ENCODE data around the gene MGAT4A.
"Not testable (repeated sequence)": the region's sequence is repeated elsewhere in the genome, so short reads cannot be mapped to it uniquely, and the experiment has no call there.

MGAT4A gene

DNA sequence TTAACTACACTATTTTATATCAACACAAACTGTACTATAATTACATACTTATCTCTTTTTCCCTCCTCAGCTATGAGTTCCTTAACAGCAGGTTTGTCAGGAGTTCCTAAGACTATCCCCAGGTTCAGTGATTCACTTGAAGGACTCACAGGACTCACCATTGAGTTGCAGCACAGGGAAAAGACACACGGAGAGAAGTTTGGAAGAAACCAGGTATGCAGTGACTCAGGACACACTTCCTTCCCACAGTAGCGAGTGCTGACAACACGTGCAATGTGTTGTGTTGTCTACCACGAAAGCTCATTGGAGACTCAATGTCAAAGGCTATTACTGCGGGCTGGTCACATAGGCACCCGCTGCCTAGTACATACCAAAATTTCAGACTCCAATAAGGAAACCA, 32.0 kb downstream of the MGAT4A start:
- DNase-seq, result no peak

DNA sequence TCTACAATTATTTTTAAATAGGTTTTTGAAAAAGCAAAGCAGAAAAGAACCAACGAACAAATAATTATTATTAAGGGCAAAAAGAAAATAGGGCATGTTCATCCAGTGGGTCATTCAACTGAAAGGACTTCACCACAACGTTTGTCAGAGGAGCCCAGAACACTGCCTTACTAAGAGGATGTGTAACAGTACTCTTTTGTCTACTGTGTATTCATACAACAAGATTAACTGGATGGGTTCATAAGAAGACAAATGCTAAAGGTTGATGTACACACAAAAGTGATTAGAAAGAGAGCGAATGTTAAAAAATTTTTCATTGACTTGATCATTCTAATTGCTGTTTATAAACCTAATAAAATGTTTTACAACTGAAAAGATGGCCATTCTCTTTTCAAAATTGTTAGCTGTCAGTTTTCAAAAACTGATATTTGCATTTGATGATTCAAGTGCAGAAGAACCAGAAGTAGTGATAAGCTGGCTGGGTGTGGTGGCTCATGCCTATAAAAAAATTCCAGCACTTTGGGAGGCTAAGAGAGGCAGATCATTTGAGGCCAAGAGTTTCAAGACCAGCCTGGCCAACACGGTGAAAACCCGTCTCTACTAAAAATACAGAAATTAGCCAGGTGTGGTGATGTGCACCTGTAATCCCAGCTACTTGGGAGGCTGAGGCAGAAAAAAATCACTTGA, 33.1 kb downstream of the MGAT4A start:
- DNase-seq, result no peak

DNA sequence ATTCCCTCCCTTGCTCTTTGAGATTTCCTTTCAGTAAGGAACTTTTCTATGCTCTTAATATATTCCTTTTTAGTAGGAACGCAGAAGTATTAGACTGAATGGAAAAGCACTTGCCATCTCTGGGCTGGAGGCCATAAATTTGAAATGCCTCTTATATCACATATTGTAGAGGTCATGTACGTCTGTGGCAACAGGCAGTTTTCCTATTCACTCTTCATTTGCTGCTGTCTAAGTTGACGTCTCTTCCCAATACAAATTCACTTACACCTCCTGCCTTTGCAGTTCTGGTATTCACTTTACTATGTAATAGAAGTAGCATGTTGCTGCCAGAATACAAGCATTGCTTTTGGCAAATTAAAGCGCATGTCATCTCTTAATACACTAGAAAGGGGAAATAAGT, 34.7 kb downstream of the MGAT4A start:
- DNase-seq, result no peak

DNA sequence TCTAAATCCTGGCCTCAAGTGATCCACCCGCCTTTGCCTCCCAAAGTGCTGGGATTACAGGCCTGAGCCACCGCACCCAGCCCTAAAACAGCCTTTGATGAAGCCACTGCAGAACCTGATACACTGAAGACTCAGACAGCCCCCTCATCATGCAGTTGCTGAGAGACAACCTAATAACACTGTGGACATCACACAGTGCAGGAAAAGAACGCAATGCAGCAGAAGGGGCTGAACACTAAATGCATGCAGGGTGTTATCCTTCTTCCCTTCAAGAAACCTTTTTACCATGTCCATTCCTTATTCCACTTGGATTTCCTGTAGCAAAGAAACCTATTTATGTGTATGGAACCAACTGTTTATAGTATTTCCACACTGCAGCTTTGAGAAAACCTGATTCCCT, 35.7 kb downstream of the MGAT4A start:
- no peak for DNase-seq

DNA sequence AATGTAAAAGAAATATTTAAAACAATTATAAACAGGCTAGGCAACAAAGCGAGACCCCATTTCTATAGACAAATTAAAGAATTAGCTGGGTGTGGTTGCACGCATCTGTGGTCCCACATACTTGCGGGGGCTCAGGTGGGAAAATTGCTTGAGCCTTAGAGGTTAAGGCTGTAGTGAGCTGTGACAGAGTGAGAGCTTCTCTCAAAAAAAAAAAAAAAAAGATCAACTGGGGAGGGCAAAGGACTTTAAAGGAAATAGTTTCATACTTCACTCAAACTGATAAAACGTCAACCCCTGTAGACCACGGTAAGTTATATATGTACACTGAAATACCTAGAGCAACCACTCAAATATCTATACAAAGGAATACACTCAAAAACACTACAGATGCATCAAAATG, 37.5 kb downstream of the MGAT4A start:
- DNase-seq, result no peak

DNA sequence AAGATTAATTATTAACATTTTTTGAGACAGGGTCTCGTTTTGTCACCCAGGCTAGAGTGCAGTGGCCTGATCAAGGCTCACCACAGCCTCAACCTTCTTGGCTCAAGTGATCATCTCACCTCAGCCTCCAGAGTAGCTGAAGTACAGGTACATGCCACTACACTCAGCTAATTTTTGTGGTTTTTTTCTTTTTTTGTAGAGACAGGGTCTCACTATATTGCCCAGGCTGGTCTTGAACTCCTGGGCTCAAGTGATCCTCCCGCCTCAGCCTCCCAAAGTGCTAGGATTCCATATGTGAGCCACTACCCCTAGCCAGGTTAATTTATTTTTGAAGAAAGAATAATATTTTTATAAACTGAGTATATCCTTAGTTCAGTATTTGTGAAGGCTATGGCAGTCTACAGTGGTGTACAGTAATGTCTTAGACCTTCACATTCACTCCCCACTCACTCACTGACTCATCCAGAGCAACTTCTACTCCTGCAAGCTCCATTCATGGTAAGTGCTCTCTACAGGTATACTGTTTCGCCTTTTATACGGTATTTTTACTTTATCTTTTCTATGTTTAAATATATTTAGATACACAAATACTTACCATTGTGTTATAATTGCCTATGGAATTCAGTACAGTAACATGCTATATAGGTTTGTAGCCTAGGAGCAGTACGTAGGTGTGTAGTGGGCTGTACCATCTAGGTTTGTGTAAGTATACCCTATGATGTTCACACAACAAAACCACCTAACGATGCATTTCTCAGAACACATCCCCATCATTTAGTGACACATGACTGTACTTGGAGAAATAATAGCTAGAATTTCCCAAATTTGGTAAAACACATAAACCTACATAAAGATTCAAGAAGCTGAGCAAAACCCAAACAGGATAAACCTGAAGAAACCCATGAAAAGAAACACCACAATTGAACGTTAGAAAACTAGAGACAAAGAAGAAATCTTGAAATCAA, 38.6 kb downstream of the MGAT4A start:
- DNase-seq, result no peak

DNA sequence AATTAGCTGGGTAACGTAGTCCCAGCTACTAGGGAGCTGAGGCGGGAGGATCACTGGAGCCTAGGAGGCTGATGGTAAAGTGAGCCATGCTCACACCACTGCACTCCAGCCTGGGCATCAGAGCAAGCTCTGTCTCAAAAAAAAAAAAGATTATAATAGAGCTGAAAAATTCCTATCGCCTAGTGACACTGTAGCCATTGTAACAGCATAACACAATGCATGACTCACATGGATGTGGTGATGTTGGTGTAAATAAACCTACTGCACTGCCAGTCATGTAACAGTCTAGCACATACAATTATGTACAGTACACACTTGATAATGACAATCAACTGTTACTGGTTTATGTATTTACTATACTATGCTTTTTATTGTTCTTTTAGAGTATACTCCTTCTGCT, 39.6 kb downstream of the MGAT4A start:
- no peak for DNase-seq

DNA sequence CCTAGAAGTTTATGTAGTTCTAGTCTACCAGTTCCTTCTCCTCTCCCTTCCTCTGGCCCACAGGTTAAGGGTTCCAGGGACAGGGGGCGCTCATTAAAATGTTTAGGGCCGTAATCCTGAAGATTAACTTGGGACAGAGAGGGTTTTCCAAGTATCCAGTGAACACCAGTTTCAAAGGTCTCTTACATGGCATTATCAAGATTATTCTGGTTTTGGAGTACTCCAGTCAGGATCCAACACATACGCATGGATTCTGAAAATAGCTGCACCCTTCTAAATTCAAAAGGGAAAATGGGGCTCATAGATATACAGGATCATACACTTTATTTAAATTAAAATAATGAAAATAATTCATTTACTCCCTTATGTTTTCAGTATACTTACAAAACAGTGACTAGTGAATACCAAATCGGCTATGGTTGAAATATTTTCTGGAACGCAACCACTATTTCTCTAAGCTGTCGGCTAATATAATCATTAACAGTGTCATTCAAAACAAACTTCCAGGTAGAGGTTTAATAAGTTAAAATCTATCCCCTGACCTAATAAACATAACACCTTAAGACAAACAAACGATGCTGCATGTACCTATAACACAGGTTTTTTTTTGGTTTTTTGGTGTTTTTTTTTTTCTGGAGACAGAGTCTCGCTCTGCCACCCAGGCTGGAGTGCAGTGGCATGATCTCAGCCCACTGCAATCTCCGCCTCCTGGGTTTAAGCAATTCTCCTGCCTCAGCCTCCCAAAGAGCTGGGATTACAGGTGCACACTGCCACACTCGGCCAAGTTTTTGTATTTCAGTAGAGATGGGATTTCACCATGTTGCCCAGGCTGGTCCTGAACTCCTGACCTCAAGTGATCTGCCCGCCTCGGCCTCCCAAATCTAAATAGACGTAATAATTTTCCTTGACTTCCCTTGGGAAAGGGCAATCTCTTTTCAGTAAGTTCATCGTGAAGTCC, 44.7 kb downstream of the MGAT4A start:
- DNase-seq, result no peak

DNA sequence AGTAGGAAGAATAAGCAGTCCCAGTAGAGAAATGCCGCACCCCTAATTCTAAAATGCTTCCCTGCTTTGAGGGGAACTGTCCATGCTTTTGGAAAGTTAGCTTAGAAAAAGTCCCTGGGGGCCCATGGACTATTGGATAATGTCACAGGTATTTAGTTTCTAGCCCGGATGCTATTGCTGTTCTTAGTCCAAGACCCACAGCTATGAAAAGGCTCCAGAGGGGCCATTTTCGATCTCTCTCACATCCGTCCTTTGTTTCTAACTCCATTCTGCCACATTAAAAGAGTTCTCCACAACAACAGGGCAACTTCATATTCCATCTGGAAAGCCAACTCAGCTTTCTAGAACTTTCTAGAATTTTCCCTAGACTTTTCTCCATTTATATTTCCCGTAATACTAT, 47.2 kb downstream of the MGAT4A start:
- DNase-seq, result no peak

DNA sequence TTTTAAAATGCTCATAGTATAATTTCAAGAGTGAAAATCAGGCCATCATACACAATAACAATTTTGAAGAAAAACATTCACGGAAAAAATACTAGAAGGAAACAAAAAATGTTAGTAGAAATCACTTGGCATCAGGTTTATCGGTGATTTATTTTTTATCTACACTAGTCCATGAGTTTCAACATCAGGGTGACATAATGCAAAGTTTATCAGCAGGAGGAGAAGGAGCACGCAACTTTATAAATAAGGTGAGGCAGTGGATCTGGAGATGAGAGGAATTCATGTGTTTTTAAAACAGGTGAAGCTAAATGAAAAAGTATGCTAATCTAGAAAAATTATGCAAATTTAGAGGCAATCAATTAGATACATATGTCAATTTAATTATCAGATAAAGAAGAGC, 54.2 kb downstream of the MGAT4A start:
- no peak for DNase-seq

DNA sequence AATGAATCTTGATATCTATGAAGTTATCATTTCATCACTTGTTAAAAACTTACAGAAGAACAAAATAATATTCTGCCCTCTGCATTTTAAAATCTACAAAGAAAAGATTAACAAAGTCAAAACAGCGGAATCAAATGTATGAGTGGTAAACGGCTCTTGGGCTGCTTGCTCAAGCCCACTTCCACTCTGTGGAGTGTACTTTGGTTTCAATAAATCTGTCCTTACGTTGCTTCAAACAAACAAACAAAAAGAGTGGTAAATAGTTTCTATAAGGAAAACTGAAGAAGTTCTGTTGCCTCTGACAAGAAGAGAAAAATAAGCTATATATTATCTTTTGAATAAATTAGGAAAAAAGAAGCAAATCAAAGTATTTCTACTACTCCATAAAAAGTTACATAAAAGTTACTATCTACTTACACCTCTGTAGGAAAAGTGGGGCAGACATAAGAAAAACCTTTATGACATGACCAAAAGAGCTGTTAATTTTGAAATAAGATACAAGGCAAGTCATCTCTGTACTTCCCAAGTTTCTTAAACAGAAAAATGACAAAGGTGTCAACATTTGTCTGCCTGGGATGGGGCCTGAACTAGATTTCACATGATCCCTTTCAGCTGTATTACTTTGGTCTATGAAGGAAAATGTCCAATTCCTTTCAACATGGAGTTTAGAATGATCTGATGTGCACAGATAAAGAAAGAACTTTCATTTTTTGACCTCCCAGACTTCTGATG, 56.5 kb downstream of the MGAT4A start:
- no peak for DNase-seq

DNA sequence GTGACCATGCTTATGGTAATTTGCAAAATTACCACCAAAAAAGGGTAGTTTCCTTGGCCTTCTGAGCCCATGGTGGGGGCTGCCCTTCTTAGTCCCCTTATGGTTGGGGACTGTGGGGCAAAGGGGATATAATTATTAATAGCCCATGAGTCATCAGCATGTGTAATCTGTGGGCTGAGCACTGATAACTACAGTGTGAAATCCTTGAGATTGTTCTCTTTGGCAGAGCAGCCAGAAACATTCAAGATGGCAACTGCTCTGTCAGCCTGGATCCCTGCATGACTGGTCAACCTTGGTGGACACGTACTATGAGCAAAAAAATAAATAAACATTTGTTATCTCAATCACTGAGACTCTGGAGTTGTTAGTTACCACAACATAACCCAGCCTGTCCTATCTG, 61.3 kb downstream of the MGAT4A start:
- DNase-seq, result no peak

DNA sequence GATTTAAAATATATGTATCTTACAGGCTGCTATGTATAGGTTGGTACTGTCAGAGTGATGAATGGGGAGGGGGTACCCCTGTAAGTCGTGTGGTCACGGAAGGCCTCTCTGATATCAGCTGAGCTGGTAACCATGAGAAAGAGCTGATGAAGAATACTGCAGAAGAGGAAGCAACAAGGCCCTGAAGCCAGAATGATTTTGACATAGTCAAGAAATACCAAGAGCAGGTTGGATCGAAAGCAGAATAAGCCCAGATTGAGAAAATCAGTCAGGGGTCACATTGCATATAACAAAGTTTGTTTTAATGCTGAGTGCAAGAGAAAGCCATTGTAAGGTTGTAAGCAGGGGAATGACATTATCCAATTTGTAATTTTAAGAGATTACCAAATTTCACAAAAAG, 65.3 kb downstream of the MGAT4A start:
- DNase-seq, result no peak

DNA sequence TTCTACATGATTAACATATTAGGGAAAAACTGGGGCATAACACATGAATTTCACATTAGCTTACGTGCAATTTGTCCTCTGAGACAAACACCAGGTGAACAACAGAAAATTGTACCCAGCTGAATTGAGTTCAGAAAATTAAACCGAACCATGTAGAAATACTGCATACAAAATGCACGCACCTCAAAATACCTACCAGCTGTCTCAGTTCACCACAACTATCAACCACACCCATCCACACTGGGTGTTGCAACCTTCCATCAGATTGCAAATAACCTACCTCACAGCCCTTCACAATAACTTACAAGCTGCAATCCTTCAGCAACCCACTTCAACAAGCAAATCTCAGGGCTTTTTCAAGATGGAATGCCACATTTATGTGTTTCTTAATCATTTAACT, 66.6 kb downstream of the MGAT4A start:
- DNase-seq, result no peak

DNA sequence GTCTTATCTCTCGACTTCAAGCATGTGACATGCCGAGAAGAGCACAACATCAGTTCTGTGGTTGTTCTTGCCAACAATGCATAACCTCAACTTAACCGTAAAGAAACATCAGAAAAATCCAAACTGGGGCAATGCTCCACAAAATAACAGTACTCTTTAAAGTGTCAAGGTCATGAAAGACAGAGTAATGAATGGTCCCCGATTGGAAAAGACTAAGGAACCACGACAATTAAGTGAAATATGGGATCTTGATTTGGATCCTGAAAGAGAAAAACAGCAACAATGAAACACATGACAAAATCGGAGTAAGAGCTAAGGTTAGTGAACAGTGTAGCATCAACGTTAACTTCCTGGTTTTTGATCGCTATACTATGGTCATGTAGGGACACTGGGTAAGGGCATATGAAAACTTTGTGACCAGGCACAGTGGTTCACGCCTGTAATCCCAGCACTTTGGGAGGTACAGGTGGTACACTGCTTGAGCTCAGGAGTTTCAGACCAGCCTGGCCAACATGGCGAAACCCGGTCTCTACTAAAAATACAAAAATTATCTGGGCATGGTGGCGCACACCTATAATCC, 67.3 kb downstream of the MGAT4A start:
- DNase-seq, result no peak

DNA sequence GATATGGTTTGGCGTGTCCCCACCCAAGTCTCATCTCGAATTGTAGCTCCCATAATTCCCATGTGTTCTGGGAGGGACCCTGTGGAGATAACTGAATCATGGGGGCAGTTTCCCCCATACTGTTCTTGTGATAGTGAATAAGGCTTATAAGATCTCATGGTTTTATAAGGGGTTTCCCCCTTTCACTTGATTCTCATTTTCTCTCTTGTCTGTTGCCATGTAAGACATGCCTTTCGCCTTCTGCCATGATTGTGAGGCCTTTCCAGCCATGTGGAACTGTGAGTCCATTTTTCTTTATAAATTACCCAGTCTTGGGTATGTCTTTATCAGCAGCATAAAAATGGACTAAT, 71.5 kb downstream of the MGAT4A start:
- DNase-seq, result not testable (repeated sequence)

DNA sequence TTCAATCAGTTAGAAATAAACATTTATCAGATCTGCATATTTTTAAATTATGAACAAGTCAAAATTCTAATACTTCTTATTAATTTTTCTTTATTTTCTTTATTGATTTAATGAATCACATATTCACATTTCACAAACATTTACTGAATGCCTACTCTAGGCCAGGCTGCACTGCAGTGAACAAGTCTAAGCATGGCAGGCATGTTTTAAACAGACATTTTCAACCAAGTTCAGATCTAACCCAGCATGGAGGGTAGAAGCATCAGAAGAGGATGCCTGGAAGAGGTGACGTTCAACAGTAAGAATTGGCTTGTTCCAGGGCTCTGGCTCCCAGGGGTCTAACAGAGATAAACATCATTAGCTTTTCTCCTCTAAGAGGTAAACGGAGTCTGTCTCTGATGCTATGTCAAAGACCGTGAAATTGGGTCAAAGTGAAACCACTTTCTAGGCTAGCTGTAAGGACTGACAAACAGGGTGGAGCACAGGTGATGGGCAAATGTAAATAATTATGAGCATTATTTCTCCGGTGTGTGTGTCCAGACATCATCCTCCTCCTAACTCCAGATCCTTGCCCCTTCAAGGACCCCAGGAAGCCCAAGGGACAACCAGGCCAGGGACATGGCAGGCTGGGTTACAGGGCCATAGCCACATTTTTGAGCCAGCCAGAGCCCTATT, 72.0 kb downstream of the MGAT4A start:
- DNase-seq, result no peak

DNA sequence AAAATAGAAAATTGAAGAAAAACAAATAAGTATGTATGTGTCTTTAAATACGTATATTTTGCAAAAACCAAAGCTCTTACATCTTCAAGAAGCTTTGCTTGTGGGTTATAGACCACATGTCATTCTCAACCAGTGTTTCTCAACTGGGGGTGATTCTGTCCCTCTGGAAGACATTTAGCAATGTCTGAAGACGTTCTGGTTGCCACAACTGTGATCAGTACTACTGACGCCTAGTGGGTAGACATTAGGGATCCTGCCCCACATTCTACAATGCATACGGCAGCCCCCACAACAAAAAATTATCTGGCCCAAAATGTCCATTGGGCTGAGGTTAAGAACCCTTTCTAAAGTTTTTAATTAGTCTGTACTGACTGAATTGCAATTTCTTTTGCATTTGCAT, 74.1 kb downstream of the MGAT4A start:
- DNase-seq, result no peak

DNA sequence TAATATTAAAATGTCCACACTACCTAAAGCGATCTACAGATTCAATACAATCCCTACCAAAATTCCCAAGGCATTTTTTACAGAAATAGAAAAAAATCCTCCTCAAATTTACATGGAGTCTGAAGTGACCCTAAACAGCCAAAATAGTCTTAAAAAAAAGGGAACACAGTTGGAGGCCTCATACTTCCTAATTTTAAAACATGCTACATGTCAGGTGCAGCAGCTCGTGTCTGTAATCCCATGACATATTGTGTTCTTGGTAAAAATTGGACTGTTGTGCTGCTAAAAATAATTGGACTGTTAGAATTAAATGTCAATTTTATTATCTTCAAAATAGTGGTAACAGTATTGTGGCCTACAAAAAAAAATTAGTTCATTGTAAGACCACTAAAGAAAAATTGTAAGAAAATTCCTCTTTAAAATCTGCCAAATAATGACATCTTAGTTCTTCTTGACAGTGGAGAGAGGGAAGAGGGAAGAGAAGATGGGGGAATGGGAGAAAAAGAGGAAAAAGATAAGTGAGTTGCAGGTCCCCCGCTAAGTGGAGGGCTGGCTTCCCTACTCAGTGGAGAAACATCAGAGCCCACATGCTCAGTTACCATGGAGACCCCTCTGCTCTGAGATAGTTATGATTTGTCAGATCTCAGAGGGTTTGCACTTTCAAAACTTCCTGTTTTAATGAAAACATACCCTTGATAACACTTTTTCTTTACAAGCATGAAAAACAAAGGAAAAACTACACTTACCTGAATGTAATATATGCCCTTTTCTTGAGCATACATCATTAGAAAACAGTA, 76.0 kb downstream of the MGAT4A start:
- no peak for DNase-seq

DNA sequence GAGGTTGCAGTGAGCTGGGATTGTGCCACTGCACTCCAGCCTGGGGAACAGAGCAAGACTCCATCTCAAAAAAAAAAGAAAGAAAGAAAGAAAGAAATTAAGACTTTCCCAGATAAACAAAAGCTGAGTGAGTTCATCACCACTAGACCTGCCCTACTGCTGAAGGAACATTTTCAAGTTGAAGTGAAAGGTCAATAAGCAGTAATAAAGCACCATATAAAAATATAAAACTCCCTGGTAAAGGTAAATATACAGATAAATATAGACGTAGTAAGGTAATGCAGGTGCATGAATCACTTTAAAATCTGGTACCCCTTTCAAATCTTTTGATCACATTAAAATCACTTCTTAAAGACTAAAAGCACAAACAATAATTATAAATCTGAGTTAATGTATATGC, 79.9 kb downstream of the MGAT4A start:
- DNase-seq, result no peak

DNA sequence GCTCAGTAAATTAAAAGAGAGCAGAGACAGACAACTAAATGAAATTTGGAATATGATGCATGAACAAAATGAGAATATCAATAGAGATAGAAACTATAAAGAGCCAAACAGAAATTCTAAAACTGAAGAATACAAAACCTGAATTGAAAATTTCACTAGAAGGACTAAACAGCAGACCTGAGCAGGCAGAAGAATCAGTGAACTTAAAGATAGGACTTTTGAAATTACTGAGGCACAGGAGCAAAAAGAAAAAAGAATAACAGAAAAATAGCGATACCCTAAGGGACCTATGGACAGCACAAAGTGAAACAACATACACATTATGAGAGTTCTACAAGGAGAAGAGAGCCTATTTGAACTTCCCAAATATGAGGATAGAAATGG, 80.9 kb downstream of the MGAT4A start:
- DNase-seq, result no peak

Data from activated CD4-positive, alpha-beta T cell treated with anti-CD3 and anti-CD28 coated beads, Interleukin-2, amount 50 U/mL, for 1 hour (primary cell).